NCI-H446 treated with DMSO at 0.1 percent for 48 hours (cell line): ENCODE results near the gene GPRC6A.
"Not testable (repeated sequence)": the region's sequence is repeated elsewhere in the genome, so short reads cannot be mapped to it uniquely, and the experiment has no call there.

Experiments used
- DNase-seq: peaks from one replicate; lab custom pipeline; 2025; lab: John Stamatoyannopoulos, UW

Gene GPRC6A

DNA sequence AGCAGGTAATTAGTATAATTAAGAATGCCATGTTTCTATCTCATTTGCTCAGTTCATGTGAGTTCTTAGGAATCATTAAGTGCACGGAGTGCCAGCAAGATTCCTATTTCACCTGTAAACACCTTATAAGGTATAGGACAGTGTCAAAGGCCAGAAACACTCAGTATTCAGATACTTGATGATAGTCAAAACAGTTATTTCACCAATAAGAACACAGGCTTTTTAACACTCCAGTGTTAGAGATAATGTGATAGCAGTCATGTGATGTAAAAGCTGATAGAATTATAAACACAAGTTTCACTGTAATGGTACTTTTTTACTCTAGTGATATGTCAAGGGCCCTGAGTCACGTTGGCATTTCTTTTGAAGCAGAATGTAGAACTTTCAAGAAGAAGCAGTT, at the start of gene GPRC6A:
GPRC6A (minus strand) TSS at position 101 of the 400 bp plus-strand sequence; CDS start at position 31, 70 bp downstream.
- DNase-seq = no peak

DNA sequence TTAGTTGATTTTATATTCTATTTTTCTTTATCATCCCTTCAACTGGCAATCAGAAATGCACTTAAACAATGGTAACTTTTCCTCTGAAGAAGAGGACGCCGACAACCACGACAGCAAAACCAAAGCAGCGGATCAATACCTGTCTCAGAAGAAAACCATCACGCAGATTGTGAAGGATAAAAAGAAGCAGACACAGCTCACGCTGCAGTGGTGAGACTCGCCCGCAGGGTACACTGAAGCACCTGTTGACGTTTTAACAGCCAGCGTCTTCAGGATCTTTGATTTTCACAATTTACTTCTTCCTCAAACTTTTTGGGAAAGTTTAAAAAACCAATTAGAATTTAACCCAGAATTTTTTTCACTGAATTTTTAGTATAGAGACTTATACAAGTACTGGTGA, 48.9 kb upstream of the GPRC6A start:
- DNase-seq = no peak

- DNase-seq = no peak
These were observed 48.0 kb upstream of the GPRC6A start, which contains the start of gene RFX6 for GRCh38 chr6:116876635-116877611. RFX6 (plus strand) TSS chr6:116877242; CDS start chr6:116877276, 34 bp downstream.

- DNase-seq = no peak
These were observed 47.2 kb upstream of the GPRC6A start for GRCh38 chr6:116876107-116876506.

- DNase-seq = no peak
These were observed 43.9 kb upstream of the GPRC6A start for GRCh38 chr6:116872771-116873170.

DNA sequence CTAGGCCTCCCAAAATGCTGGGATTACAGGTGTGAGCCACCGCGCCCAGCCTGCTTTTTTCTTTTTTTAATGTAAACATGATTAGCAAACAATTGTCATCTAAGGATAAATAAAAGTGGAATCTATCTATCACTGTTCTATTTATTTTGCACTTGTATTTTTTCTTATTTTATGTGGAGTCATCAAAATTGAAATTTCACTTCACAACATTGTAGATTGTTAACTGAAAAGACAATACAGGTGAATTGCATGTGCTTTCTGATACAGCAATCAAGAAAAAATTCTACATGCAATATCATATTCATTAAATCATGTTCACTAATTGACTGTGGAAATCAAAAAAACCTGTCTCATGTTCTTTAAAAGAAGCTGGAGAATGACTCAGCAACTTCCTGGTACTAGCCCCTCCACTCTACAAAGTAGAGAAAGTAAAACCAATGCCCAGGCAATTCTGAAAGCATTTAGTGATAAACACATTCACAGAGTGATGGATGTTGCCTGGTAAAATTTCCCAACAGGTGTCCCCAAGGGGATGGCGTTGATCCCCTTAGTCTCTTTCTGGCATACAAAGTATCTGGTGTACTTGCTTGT, 37.5 kb upstream of the GPRC6A start:
- DNase-seq = no peak

GRCh38 chr6:116859264-116859663, 30.4 kb upstream of the GPRC6A start:
- DNase-seq = no peak

DNA sequence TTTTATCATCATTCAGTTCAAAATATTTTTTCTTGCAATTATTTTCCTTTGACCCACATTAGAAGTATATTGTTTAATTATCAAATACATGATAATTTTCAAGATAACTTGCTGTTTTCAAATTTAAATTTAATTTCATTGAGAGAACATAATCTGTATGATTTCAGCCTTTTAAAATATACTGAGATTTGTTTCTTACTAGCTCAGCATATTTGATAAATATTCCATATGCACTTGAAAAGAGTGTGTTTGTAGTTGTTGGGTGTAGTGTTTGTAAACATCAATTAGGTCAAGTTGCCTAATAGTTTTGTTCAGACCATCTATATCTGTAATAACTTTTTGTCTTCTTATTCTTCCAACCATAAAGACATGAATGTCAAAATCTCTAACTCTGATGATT, 29.2 kb upstream of the GPRC6A start:
- DNase-seq = no peak

GRCh38 chr6:116847227-116847626, 18.3 kb upstream of the GPRC6A start:
- peak; percentile 10 for DNase-seq

GRCh38 chr6:116842459-116842858, 13.6 kb upstream of the GPRC6A start:
- no peak for DNase-seq

GRCh38 chr6:116840091-116840490, 11.2 kb upstream of the GPRC6A start:
- no peak for DNase-seq

DNA sequence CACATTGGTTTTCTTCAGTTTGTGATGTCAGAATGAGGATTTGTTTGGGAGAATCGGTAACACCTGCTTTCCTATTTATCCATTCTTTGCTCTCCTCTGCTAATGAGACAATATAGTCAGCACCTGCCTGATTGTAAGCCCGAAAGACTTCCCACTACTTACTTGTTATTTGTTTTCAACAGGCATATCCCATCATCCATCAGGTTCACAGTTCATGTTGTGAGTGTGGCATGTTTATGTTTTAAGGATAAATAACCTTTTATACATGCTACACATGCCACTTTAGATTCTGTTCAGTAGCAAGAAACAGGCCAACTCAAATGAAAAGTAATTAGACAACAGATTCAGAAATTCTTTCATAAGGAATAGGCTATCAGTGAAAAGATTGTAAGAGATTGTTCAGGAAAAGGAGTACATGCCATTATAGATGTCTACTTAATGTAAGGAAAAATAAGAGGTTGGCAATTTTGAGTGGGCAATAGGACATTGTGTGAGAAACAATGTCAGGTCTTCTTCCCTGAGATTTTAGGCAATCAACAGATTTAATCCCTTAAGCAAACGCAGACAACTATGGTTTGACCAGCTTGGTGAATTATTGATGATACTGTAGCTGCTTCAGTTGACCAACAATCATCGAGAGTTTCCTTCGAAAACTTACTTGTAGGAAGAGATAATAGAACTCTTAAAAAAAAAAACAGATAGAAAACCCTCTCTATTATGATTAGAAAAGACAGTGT, 7.9 kb upstream of the GPRC6A start:
- no peak for DNase-seq

- not testable (repeated sequence) for DNase-seq
These were observed 5.6 kb upstream of the GPRC6A start for GRCh38 chr6:116834526-116834925.

DNA sequence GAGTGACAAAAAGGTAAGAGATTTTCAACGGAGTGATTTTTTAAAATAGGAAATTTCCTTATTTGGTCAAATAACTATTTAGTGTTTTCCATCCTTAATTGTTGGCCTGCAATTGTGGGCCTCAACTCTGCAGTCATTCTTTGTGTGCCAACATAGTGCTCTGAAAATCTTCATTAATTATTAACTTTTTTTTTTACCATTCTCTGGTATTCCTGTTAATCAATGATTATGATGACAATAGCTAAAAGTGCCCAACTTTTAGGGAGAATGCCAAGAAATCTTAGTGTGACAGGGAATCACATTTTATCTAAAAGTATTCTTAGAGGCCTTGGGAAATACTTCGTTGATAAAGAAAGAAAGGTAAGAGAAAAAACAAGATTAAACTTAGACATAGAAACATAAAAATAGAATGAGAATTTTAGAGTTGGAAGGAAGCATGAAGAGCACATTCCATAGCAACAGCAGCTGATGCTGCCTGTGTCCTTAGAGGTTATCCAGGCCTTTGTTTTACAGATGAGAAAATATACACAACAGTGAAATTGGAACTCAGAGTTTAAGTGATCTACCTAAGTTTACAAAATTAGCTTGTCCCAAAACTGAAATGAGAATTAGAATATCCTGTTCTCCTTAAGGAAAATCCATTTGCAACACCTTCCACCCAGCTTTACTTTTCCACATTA, 1.2 kb downstream of the GPRC6A start:
- DNase-seq = no peak

DNA sequence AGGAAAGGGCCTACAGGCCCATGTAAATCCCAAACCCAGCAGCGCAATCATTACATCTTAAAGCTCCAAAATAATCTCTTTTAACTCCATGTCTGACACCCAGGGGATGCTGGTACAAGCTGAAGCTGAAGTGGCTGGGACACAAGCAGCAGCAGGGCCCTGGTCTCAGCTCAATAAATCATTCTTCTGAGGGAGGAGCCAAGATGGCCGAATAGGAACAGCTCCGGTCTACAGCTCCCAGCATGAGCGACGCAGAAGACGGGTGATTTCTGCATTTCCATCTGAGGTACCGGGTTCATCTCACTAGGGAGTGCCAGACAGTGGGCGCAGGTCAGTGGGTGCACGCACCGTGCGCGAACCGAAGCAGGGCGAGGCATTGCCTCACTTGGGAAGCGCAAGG, 12.5 kb downstream of the GPRC6A start:
- not testable (repeated sequence) for DNase-seq

DNA sequence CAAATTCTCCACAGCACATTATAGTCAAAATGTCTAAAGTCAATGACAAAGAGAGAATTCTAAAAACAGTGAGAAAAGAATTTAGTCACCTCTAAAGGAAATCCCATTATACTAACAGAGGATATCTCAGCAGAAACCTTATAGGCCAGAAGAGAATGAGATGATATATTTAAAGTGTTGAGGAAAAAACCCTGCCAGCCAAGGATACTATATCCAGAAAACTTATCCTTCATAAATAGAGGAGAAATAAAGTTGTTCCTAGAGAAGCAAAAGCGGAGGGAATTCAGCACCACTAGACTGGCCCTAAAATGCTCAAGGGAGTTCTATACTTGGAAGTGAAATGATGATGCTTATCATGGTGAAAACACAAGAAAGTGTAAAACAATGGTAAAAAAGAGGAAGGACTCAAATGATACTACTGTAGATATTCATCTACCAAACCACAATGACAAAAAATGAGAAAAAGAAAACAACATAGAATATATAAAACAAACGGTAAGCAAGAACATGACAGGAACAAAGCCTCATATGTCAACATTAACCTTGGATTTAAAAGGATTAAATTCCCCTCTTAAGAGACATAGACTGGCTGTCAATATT, 16.7 kb downstream of the GPRC6A start:
- DNase-seq = no peak

GRCh38 chr6:116801971-116802370, 26.9 kb downstream of the GPRC6A start:
- no peak for DNase-seq

DNA sequence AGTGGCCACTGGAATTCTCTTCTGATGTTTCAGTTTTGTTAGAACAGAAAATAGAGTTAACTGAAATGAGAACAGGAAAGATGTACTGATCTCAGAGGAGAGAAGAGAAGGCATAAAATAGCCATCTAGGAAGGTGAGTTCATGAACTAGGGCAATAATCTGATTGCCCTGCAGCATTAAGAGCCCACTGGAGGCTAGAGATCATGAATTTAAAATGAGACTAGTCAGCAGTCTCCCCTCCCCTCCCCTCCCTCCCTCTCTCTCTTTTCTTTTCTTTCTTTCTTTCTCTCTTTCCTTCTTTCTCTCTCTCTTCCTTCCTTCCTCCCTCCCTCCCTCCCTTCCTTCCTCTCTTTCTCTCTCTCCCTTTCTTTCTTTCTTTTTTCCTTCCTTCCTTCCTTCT, 28.9 kb downstream of the GPRC6A start:
- no peak for DNase-seq

DNA sequence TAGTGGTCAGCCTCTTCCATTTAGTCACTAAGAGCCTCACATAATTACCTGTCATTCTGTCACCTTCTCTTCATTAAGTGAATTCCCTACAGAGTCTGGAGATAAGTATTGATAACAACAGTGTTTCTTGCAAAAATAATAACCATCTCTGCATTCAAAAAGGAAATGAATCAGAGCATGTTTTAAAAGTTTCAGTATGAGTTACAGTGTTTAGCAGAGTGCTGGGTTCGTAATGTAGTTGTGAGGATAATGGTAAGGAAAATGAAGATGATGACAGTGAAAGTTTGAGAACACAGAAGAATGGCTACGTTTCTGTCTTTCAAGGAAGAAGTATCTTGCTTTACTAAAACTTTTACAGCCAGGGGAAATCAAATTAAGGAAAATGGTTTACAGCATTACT, 31.3 kb downstream of the GPRC6A start:
- no peak for DNase-seq

- no peak for DNase-seq
These were observed 35.7 kb downstream of the GPRC6A start for GRCh38 chr6:116793224-116793623.

GRCh38 chr6:116783852-116784251, 45.0 kb downstream of the GPRC6A start:
- DNase-seq = no peak
